Testis (tissue), 2 donors: Measurements from ENCODE around the gene CIPC.

ENCODE experiments used
- POLR2A ChIP-seq: fragments of 450-650 bp; IDR thresholded peaks from one replicate; pipeline ENCODE4 v1.6.1; 2017; ENCODE audit warnings: antibody characterized with exemption, mild to moderate bottlenecking, moderate library complexity
- TF ChIP-seq, protein P1 (sequence below), 3 experiments: fragments of 450-650 bp in 2 of 3; fragments of 200-600 bp in 1 of 3; sonication (generic) in 1 of 3; IDR thresholded peaks; one replicate each; pipeline ENCODE4 v1.5.1; 2016 to 2019; ENCODE audit warnings: antibody characterized with exemption in 3 of 3, mild to moderate bottlenecking in 2 of 3, moderate library complexity in 1 of 3

GRCh38 chr14:77106666-77107065 is 8.6 kb downstream of the CIPC start:
- TF ChIP-seq, protein P1, sequence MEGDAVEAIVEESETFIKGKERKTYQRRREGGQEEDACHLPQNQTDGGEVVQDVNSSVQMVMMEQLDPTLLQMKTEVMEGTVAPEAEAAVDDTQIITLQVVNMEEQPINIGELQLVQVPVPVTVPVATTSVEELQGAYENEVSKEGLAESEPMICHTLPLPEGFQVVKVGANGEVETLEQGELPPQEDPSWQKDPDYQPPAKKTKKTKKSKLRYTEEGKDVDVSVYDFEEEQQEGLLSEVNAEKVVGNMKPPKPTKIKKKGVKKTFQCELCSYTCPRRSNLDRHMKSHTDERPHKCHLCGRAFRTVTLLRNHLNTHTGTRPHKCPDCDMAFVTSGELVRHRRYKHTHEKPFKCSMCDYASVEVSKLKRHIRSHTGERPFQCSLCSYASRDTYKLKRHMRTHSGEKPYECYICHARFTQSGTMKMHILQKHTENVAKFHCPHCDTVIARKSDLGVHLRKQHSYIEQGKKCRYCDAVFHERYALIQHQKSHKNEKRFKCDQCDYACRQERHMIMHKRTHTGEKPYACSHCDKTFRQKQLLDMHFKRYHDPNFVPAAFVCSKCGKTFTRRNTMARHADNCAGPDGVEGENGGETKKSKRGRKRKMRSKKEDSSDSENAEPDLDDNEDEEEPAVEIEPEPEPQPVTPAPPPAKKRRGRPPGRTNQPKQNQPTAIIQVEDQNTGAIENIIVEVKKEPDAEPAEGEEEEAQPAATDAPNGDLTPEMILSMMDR (IDR thresholded peaks at IDR 0.05) = no peak
- TF ChIP-seq POLR2A = no peak
